Measurements from ENCODE around the gene KLHL29. TPM values are rescaled to one million over a fixed set of nuclear protein-coding genes. Genes with fewer than 3 reads are reported as not detected.

KLHL29 gene
- total RNA-seq, 1 experiment from 2014 or later: 7.7 TPM

DNA sequence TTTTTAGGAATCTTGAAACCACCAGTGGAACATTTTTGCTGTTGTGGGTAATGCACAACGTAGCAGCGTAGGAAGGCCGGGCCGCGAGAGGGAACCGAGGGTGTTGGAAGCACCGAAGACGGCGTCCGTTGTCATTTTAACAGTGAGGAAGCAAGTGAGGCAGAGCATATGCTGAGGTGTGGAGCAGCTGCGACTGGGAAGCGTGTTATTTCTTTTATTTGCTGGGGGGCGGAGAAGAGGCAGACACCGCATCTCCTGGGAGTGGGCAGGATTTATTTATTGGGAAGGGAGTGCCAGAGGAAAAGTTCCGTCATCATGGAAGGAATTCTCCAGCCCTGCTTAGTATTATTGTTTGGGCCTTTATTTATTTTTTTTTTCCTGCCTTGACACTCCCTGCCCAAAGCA lies 232.8 kb downstream of the KLHL29 start:
- no peaks in the 10 kb centered on the region for H3K4me1 ChIP-seq (ENCODE audit: control insufficient read depth, insufficient read depth, low read length)
- H3K9me3 ChIP-seq (ENCODE audit: control insufficient read depth, insufficient read depth, low read depth, low read length): no peaks in the 10 kb centered on the region
- ChIA-PET POLR2A (no interaction called here), CTCF (no interaction called here)
- no TSS peak for BruUV-seq (replicated peaks)
- DNase-seq (ENCODE audit: low read depth, low spot score) (no peak), ATAC-seq (no peak)
- no peaks in the 10 kb centered on the region for H3K36me3 ChIP-seq (ENCODE audit: control insufficient read depth, insufficient read depth, low read length)
- H3K4me3 ChIP-seq (ENCODE audit: low read depth in 2 of 2, low read length in 2 of 2): no peak overlapping the region
- no peak overlapping the region for H3K27ac ChIP-seq (ENCODE audit: low read length)
- TF ChIP-seq, protein P1, sequence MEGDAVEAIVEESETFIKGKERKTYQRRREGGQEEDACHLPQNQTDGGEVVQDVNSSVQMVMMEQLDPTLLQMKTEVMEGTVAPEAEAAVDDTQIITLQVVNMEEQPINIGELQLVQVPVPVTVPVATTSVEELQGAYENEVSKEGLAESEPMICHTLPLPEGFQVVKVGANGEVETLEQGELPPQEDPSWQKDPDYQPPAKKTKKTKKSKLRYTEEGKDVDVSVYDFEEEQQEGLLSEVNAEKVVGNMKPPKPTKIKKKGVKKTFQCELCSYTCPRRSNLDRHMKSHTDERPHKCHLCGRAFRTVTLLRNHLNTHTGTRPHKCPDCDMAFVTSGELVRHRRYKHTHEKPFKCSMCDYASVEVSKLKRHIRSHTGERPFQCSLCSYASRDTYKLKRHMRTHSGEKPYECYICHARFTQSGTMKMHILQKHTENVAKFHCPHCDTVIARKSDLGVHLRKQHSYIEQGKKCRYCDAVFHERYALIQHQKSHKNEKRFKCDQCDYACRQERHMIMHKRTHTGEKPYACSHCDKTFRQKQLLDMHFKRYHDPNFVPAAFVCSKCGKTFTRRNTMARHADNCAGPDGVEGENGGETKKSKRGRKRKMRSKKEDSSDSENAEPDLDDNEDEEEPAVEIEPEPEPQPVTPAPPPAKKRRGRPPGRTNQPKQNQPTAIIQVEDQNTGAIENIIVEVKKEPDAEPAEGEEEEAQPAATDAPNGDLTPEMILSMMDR (IDR thresholded peaks at IDR 0.05): no peak
- TF ChIP-seq SIN3A (IDR thresholded peaks at IDR 0.05; ENCODE audit: borderline replicate concordance, insufficient read depth, low read depth, low read length): no peak
- no peak for TF ChIP-seq POLR2AphosphoS5 (IDR thresholded peaks at IDR 0.05; ENCODE audit: low read depth, low read length)
- TF ChIP-seq, protein P2, sequence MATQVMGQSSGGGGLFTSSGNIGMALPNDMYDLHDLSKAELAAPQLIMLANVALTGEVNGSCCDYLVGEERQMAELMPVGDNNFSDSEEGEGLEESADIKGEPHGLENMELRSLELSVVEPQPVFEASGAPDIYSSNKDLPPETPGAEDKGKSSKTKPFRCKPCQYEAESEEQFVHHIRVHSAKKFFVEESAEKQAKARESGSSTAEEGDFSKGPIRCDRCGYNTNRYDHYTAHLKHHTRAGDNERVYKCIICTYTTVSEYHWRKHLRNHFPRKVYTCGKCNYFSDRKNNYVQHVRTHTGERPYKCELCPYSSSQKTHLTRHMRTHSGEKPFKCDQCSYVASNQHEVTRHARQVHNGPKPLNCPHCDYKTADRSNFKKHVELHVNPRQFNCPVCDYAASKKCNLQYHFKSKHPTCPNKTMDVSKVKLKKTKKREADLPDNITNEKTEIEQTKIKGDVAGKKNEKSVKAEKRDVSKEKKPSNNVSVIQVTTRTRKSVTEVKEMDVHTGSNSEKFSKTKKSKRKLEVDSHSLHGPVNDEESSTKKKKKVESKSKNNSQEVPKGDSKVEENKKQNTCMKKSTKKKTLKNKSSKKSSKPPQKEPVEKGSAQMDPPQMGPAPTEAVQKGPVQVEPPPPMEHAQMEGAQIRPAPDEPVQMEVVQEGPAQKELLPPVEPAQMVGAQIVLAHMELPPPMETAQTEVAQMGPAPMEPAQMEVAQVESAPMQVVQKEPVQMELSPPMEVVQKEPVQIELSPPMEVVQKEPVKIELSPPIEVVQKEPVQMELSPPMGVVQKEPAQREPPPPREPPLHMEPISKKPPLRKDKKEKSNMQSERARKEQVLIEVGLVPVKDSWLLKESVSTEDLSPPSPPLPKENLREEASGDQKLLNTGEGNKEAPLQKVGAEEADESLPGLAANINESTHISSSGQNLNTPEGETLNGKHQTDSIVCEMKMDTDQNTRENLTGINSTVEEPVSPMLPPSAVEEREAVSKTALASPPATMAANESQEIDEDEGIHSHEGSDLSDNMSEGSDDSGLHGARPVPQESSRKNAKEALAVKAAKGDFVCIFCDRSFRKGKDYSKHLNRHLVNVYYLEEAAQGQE (IDR thresholded peaks at IDR 0.05; ENCODE audit: insufficient read depth in 1 of 2, low read depth in 2 of 2, low read length in 1 of 2): no peak
- TF ChIP-seq TCF7L2 (IDR thresholded peaks at IDR 0.05; ENCODE audit: low read depth, low read length): no peak
- in situ Hi-C loops (cut with HindIII; ENCODE audit: low pct_unique_long_range_greater_than_20kb, low sequenced_read_pairs) (no loop called here), intact Hi-C loops (cut with micrococcal nuclease; ENCODE audit: unreplicated experiment) (no loop called here)
- no peaks in the 10 kb centered on the region for H3K27me3 ChIP-seq (ENCODE audit: control insufficient read depth, insufficient read depth, low read length)

DNA sequence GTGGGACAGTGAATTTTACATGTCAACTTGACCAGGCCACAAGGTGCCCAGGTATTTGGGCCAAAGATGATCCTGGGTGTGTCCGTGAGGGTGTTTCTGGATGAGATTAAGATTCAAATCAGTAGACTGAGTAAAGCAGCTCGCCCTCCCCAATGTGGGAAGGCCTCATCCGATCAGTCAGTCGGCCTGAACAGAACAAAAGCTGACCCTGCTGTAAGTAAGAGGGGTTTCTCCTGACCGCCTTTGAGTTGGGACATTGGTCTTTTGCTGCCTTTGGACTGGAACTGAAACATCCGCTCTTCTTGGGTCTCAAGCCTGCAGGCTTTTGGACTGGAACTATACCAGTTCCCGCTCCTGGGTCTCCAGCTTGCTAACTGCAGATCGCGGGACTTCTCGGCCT lies 233.3 kb downstream of the KLHL29 start:
- H3K9me3 ChIP-seq (ENCODE audit: control insufficient read depth, insufficient read depth, low read depth, low read length): no peaks in the 10 kb centered on the region
- no TSS peak for BruUV-seq (replicated peaks)
- DNase-seq (ENCODE audit: low read depth, low spot score) (no peak), ATAC-seq (no peak)
- CTCF ChIA-PET: no interaction called here
- no peaks in the 10 kb centered on the region for H3K36me3 ChIP-seq (ENCODE audit: control insufficient read depth, insufficient read depth, low read length)
- no peak for TF ChIP-seq POLR2AphosphoS5 (IDR thresholded peaks at IDR 0.05; ENCODE audit: low read depth, low read length)
- TF ChIP-seq, protein P1 (IDR thresholded peaks at IDR 0.05): no peak
- TF ChIP-seq SIN3A (IDR thresholded peaks at IDR 0.05; ENCODE audit: borderline replicate concordance, insufficient read depth, low read depth, low read length): no peak
- no peak for TF ChIP-seq TCF7L2 (IDR thresholded peaks at IDR 0.05; ENCODE audit: low read depth, low read length)
- TF ChIP-seq, protein P2 (IDR thresholded peaks at IDR 0.05; ENCODE audit: insufficient read depth in 1 of 2, low read depth in 2 of 2, low read length in 1 of 2): no peak
- POLR2A ChIA-PET: no interaction called here
- no peak overlapping the region for H3K27ac ChIP-seq (ENCODE audit: low read length)
- intact Hi-C loops (cut with micrococcal nuclease; ENCODE audit: unreplicated experiment): no loop called here
- in situ Hi-C loops (cut with HindIII; ENCODE audit: low pct_unique_long_range_greater_than_20kb, low sequenced_read_pairs): no loop called here
- H3K27me3 ChIP-seq (ENCODE audit: control insufficient read depth, insufficient read depth, low read length): no peaks in the 10 kb centered on the region
- H3K4me1 ChIP-seq (ENCODE audit: control insufficient read depth, insufficient read depth, low read length): no peaks in the 10 kb centered on the region
- H3K4me3 ChIP-seq (ENCODE audit: low read depth in 2 of 2, low read length in 2 of 2): no peak overlapping the region

Measured in Panc1 (cell line).